Measurements from ENCODE around the gene OPCML. TPM values are rescaled to one million over a fixed set of nuclear protein-coding genes. Genes with fewer than 3 reads are reported as not detected.

Gene OPCML
- total RNA-seq, 2 donors from 2014 or later: under 0.01 TPM; not detected in 1

DNA sequence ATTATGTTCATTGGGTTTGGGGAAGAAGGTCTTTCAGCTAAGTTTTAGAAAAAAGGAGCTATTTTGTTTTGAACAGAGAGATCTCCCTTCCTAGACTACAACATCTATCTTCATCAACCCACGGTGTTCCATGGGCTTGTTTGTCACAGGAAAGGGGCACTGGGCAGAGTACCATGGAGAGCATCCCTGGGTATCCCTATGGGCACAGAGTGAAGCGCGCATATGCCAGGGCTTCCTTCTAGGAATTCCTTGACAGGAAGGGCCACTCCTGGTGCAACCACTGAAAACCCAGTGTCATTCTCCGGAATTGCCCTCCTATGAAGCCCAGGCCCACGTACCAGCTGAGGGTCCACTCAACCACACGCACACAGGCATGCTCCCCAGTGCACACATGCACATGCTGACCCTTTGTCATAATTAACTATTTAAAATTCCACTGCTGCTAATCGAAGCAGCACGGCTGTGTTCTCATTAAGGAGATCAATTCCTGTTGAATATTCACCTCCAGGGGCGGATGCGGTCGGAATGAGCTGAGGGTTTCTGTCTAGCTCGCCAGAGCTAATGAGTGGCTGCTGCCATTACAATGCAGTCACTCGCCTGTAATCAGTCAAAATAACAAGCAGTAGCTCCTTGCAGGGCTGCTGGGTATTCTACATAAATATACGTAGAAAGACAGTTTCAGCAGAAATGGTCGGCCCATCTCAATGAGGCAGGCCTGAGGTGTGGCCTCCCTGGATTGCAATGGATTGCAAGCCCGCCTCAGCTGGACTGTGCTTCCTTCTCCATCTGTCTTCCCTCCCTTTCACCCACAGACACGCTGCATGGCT lies 512.5 kb downstream of the OPCML start:
- DNase-seq (no peak), ATAC-seq (no peak)
- no peaks in the 10 kb centered on the region for H3K4me1 ChIP-seq
- 75% methylated on average over 13 to 17 of the region's 17 CpGs for WGBS, 2 donors
- H3K9me3 ChIP-seq: no peaks in the 10 kb centered on the region
- H3K36me3 ChIP-seq (replicated peaks in 1 of 2; ENCODE audit: insufficient read depth in 1 of 2, low read depth in 2 of 2): no peaks in the 10 kb centered on the region
- intact Hi-C loops (cut with DNase I): no loop called here
- TF ChIP-seq, protein P1, sequence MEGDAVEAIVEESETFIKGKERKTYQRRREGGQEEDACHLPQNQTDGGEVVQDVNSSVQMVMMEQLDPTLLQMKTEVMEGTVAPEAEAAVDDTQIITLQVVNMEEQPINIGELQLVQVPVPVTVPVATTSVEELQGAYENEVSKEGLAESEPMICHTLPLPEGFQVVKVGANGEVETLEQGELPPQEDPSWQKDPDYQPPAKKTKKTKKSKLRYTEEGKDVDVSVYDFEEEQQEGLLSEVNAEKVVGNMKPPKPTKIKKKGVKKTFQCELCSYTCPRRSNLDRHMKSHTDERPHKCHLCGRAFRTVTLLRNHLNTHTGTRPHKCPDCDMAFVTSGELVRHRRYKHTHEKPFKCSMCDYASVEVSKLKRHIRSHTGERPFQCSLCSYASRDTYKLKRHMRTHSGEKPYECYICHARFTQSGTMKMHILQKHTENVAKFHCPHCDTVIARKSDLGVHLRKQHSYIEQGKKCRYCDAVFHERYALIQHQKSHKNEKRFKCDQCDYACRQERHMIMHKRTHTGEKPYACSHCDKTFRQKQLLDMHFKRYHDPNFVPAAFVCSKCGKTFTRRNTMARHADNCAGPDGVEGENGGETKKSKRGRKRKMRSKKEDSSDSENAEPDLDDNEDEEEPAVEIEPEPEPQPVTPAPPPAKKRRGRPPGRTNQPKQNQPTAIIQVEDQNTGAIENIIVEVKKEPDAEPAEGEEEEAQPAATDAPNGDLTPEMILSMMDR (IDR thresholded peaks at IDR 0.05): no peak
- no peak for TF ChIP-seq POLR2A (IDR thresholded peaks at IDR 0.05)
- no peaks in the 10 kb centered on the region for H3K27me3 ChIP-seq
- H3K27ac ChIP-seq: no peak overlapping the region
- no peak overlapping the region for H3K4me3 ChIP-seq

DNA sequence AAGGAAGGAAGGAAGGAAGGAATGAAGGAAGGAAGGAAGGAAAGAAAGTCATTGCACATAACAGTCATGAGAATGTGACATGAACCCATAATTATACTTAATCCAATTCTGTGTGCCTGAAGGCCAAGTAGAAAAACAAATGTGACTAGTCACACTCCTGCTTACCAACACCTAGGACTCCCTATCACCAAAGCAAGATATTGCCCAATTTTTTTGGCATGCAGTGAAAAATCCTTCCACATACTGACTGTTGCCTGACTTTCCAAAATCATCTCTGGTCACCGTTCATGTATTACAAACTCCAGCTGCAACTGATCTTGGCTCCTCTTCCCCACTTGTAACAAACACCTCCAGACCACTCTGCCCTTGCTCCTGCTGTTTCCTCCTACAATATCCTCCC lies 516.8 kb downstream of the OPCML start:
- intact Hi-C loops (cut with DNase I): no loop called here
- H3K36me3 ChIP-seq (replicated peaks in 1 of 2; ENCODE audit: insufficient read depth in 1 of 2, low read depth in 2 of 2): no peaks in the 10 kb centered on the region
- no peak overlapping the region for H3K4me3 ChIP-seq
- peaks cover 12% of the 10 kb centered on the region for H3K4me1 ChIP-seq
- no peak overlapping the region for H3K27ac ChIP-seq
- DNase-seq (no peak), ATAC-seq (no peak)
- 81 to 89% methylated on average over 1 of the region's 1 CpG for WGBS, 2 donors
- no peaks in the 10 kb centered on the region for H3K9me3 ChIP-seq
- no peaks in the 10 kb centered on the region for H3K27me3 ChIP-seq
- no peak for TF ChIP-seq POLR2A (IDR thresholded peaks at IDR 0.05)

DNA sequence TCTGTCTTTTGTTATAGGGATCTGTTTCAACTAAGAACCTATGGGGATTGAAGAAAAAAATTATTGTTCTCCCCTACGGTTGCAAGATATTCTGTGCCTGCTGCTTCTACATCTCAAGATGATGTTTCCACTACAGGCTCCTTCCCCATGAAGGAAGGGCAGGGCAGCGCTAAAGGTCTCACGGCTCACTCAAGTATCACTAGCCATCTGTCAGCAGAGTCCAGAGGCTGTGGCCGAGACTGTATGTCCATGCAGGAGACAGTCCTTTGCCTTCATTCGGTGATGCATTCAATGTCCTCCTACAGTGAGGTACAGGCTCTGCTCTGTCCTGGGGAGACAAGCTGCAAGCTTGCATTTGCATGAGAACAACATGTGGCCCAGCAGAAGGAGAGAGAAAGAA lies 518.0 kb downstream of the OPCML start:
- Histone ChIP-seq H3K36me3 (replicated peaks in 1 of 2; ENCODE audit: insufficient read depth in 1 of 2, low read depth in 2 of 2) (no peaks in the 10 kb centered on the region), H3K4me1 (peaks cover 12% of the 10 kb centered on the region), H3K9me3 (no peaks in the 10 kb centered on the region), H3K4me3 (no peak overlapping the region), H3K27ac (no peak overlapping the region), H3K27me3 (no peaks in the 10 kb centered on the region)
- no peak for TF ChIP-seq POLR2A (IDR thresholded peaks at IDR 0.05)
- TF ChIP-seq, protein P1 (IDR thresholded peaks at IDR 0.05): no peak
- intact Hi-C loops (cut with DNase I): no loop called here
- WGBS, 2 donors: 63 to 76% methylated on average over 5 of the region's 5 CpGs
- ATAC-seq: no peak
- DNase-seq: no peak

DNA sequence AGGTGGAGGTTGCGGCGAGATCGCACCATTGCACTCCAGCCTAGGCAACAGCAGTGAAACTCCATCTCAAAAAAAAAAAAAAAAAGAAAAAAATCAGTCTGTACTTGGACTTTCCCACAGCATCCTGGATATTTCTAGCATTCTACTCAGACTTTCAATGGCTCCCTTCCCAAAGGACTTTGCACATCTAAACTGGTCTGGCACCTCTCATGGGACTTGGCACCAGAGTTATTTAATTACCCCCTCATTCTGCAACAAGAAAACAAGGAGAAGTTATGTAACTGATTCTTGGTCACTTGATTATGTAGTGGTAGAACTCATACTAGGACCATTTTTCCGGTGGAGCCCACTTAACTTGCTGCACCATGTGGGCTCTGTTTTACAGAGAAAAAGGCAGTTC lies 519.5 kb downstream of the OPCML start:
- intact Hi-C loops (cut with DNase I): no loop called here
- ATAC-seq: no peak
- no peak for TF ChIP-seq POLR2A (IDR thresholded peaks at IDR 0.05)
- TF ChIP-seq, protein P1 (IDR thresholded peaks at IDR 0.05): no peak
- no peak for DNase-seq
- peaks cover 12% of the 10 kb centered on the region for H3K4me1 ChIP-seq
- H3K36me3 ChIP-seq (replicated peaks in 1 of 2; ENCODE audit: insufficient read depth in 1 of 2, low read depth in 2 of 2): no peaks in the 10 kb centered on the region
- H3K9me3 ChIP-seq: no peaks in the 10 kb centered on the region
- no peak overlapping the region for H3K4me3 ChIP-seq
- H3K27ac ChIP-seq: no peak overlapping the region
- no peaks in the 10 kb centered on the region for H3K27me3 ChIP-seq
- 92 to 94% methylated on average over 4 of the region's 4 CpGs for WGBS, 2 donors

DNA sequence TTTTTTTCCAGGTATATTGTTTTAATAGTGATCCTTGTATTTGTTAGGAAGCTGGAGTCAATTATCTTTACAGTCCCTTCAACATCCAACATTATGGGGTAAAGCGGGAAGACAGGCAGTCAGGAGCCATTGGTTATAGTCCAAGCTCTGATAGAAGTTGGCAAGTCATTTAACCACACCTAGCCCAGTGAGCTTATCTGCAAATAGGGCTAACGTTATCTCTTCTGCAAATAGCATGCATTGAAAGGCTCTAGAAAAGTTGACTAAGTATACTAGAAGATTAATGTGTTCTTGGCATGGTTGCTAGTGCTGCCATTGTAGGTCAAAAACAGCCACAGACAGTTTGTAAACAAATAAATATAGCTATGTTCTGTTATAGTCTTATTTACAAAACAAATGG lies 520.7 kb downstream of the OPCML start:
- Histone ChIP-seq H3K27ac (no peak overlapping the region), H3K27me3 (no peaks in the 10 kb centered on the region), H3K4me3 (no peak overlapping the region), H3K9me3 (no peaks in the 10 kb centered on the region), H3K4me1 (peaks cover 12% of the 10 kb centered on the region), H3K36me3 (replicated peaks in 1 of 2; ENCODE audit: insufficient read depth in 1 of 2, low read depth in 2 of 2) (no peaks in the 10 kb centered on the region)
- intact Hi-C loops (cut with DNase I): no loop called here
- TF ChIP-seq, protein P1 (IDR thresholded peaks at IDR 0.05): no peak
- no peak for TF ChIP-seq POLR2A (IDR thresholded peaks at IDR 0.05)
- DNase-seq (no peak), ATAC-seq (no peak)
- 5 to 18% methylated on average over 2 of the region's 2 CpGs for WGBS, 2 donors
